K562 (cell line): ENCODE measurements around the gene EGLN1.
"Not testable (repeated sequence)": the region's sequence is repeated elsewhere in the genome, so short reads cannot be mapped to it uniquely, and the experiment has no call there.

ENCODE experiments used
- CTCF ChIP-seq, 3 experiments: IDR thresholded peaks in 2 of 3; conservative IDR thresholded peaks in 1 of 3; 2 replicates each; pipeline ENCODE4 v1.5.1; 2011 to 2012; ENCODE audit warnings: low read length in 3 of 3, mild to moderate bottlenecking in 3 of 3, control low read depth in 2 of 3, improper control_type of control experiment in 1 of 3, inconsistent platforms in 1 of 3, low read depth in 1 of 3, mixed read lengths in 1 of 3, moderate library complexity in 1 of 3; ENCODE audit not compliant: insufficient read depth in 2 of 3
- ILK ChIP-seq: fragments of 450-650 bp; IDR thresholded peaks from 2 replicates; pipeline ENCODE4 v1.6.1; 2016; ENCODE audit warnings: missing genetic modification characterization, low read depth, mild to moderate bottlenecking, missing compliant biosample characterization, moderate library complexity, borderline replicate concordance
- MAFF ChIP-seq: IDR thresholded peaks from 2 replicates; pipeline ENCODE4 v1.6.1; 2012; ENCODE audit warnings: low read length, improper control_type of control experiment
- NFE2L1 ChIP-seq: fragments of 450-650 bp; IDR thresholded peaks from 2 replicates; pipeline ENCODE4 v1.6.1; 2016; ENCODE audit warnings: missing genetic modification characterization, low read depth, mild to moderate bottlenecking, missing compliant biosample characterization, moderate library complexity, borderline replicate concordance
- RAD21 ChIP-seq, 2 experiments: fragments of 250-450 bp in 1 of 2; fragments of 450-650 bp in 1 of 2; sonication (Bioruptor Pico) in 1 of 2; formaldehyde crosslinking in 1 of 2; IDR thresholded peaks in 1 of 2; conservative IDR thresholded peaks in 1 of 2; 2 replicates each; pipeline versions ENCODE4 v1.4.0 to v1.8.0; 2020 to 2022; ENCODE audit warnings: mild to moderate bottlenecking in 2 of 2, moderate library complexity in 1 of 2
- ZBTB9 ChIP-seq: fragments of 450-650 bp; formaldehyde crosslinking; IDR thresholded peaks from 2 replicates; pipeline ENCODE4 v1.4.0; 2020; ENCODE audit warnings: mild to moderate bottlenecking, moderate library complexity
- ZNF398 ChIP-seq: fragments of 250-450 bp; sonication (Bioruptor Pico); IDR thresholded peaks from 2 replicates; pipeline ENCODE4 v1.8.0; 2021; ENCODE audit warnings: moderate library complexity, mild to moderate bottlenecking, inconsistent platforms

- not testable (repeated sequence) for TF ChIP-seq ZNF398; CTCF (IDR thresholded peaks at IDR 0.05 in 2 of 3, conservative IDR thresholded peaks at IDR 0.05 in 1 of 3; ENCODE audit: insufficient read depth in 2 of 3, low read depth in 1 of 3, low read length in 3 of 3); RAD21 (CRISPR knock-in tag; conservative IDR thresholded peaks at IDR 0.05 in 1 of 2, IDR thresholded peaks at IDR 0.05 in 1 of 2); ILK (tag); ZBTB9 (CRISPR knock-in tag); NFE2L1 (tag); MAFF
Observed at GRCh38 chr1:231471027-231471426, 48.9 kb upstream of the EGLN1 start.
